Stimulated activated CD4-positive, alpha-beta T cell treated with anti-CD3 and anti-CD28 coated beads, TNF-alpha, amount 100 ng/mL, for 48 hours (primary cell): ENCODE data around the gene LAIR2.
"Not testable (repeated sequence)": the region's sequence is repeated elsewhere in the genome, so short reads cannot be mapped to it uniquely, and the experiment has no call there.

ENCODE experiments used
- DNase-seq, 3 donors: peaks; one replicate each; pipeline ENCODE4 v3.0.0-alpha.2; 2020; ENCODE audit warnings: low read depth in 3 of 3

LAIR2 gene

GRCh38 chr19:54493967-54494585 is 8.6 kb upstream of the LAIR2 start:
- DNase-seq: no peak

DNA sequence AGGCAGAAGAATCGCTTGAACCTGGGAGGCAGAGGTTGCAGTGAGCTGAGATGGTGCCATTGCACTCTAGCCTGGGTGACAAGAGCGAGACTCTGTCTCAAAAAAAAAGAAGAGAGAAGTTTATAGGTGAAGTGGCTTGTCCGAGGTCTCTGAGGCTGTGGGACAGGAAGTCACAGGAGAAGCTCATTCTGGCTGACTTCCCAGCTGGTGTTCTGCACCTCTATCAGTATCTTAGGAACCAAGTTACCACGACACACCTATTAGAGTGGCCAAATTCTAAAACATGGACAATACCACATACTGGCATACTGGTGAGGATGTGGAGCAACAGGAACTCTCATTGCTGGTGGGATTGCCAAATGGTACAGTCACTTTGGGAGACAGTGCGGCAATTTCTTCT is 7.3 kb upstream of the LAIR2 start:
- DNase-seq: not testable (repeated sequence)

- DNase-seq: not testable (repeated sequence)
Observed at GRCh38 chr19:54497747-54498450, 4.7 kb upstream of the LAIR2 start.

DNA sequence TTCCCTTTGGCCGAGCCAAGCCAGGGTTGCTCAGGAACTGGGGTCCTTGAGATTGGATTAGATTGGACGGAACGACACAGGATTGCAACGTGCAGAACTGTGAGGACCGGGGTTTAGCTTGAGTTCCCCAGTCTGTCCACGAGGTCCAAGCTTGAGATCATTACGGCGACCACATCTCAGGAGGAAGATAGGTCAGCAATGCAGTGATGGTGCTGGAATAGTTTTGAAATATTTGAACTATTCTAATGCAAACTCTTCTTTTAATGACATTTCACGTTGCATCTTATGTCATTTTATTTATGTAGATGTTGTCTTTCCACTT is 4.2 kb upstream of the LAIR2 start:
- not testable (repeated sequence) for DNase-seq

DNA sequence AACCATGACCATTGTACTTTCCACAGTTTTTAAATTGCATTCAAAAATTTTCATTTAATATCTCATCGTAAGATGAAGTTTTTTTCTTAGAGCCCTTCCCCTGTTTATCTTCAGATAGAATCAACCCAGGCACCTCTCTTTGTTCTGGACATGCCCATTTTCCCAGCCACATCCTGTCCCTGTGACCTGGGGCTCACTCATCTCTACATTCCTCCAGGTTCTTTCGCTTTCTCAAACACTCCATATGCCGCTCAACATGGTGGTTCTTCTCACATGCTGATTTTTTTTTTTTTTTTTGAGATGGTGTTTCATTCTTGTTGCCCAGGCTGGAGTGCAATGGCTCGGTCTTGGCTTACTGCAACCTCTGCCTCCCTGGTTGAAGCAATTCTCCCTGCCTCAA is 2.9 kb downstream of the LAIR2 start:
- DNase-seq: not testable (repeated sequence)

DNA sequence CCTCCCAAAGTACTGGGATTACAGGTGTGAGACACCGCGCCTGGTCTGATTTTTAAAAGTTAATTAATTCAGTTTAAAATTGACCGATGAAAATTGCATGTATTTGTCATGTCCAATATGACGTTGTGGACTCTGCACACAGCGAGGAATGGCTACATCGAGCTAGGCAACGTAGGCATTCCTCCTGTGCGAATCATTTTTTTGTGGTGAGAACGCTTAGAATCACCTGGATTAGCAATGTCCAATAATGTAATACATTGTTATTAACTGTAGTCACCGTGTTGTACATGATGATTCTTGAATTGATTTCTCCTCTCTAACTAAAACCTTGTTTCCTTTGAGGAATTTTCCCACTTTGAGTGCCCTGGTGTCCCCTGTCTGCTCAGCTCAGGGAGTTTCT is 3.4 kb downstream of the LAIR2 start:
- DNase-seq: no peak

DNA sequence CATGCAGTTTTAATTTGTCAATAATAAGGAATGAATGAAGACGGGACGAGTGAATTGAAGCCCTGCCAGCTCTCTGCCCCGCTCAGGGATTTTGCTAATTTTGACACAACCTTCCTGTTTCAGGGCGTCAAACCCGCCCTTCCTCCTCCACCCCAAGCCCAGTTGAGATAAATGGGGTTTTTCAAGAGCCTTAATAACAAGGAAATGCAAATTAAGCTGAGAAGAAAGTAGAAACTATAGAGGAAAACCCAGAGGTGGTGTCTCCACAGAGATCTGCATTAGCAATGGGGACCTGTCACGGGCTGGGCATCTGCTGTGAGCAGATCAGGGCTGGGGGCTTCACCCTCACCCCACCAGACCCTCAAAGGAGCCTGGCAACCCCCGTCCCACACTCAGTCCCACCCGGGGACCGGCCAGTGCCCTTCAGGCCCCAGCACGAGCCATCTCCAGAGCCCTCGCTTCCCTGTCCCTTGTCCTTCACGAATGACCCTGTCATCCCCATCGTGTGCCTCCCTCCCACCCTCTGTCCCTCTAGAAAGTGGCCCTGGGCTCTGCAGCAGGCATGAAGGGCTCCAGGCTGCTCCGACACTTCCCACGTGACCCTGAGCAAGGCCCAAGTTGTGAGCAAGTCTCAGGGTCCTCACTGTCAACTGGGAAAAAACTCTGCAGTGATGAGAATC is 4.5 kb downstream of the LAIR2 start:
- not testable (repeated sequence) for DNase-seq

DNA sequence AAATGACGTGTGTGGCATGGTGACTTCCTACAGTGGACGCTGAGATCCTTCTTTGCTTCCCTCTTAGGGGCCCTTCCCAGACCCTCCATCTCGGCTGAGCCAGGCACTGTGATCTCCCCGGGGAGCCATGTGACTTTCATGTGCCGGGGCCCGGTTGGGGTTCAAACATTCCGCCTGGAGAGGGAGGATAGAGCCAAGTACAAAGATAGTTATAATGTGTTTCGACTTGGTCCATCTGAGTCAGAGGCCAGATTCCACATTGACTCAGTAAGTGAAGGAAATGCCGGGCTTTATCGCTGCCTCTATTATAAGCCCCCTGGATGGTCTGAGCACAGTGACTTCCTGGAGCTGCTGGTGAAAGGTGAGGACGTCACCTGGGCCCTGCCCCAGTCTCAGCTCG is 5.2 kb downstream of the LAIR2 start:
- DNase-seq: no peak

DNA sequence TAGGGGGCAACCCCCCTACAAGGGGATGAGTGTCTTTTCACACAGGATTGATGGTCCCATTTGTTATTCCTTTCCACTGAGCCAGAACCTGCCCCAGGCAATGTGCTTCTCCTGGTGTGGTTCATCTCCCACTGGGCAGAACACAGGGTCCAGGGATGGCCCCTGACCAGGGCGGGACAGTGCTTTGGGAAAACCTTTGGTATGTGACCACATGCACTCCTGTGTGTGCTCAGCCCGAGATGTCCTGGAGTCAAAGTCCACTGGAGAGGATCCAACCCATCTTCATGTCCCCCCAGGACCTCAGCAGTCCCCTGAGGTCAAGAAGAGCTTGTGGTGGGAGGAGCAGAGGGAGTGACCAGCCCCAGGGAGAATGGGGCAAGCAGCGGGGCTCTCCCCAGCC is 5.9 kb downstream of the LAIR2 start:
- not testable (repeated sequence) for DNase-seq

DNA sequence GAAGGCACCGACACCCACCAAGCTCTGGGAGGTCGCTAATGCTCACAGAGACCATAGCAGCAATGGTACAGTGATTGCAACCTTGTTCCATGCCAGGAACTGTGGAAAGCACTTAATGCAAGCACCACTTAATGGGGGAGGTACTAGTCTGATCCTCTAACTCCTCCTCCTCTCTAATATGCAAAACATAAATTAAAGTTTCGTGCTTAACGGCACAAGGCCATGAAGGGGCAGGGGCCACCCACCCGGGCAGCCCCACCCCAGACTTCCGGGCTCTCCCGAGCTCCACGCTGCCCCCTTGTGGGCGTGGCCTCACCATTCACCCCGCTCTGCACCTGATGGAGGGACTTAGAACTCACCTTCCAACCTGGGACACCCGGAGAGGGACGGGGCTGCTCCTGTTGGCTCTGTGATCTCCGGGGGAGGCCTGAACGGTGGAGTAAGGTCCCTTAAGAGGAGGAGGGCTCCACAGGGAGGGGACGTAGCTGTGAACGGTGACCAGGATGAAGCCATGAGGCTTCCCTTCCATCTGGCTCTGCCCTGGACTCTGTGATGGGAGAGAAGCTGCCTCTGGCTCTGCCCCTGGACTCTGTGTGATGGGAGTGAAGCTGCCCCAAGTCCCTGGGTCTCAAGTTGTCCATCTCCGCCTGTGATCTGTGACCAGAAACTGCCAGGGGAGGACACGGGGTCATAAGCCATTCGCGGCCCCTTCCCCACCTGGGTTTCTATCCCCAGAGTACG is 6.7 kb downstream of the LAIR2 start:
- DNase-seq: not testable (repeated sequence)

DNA sequence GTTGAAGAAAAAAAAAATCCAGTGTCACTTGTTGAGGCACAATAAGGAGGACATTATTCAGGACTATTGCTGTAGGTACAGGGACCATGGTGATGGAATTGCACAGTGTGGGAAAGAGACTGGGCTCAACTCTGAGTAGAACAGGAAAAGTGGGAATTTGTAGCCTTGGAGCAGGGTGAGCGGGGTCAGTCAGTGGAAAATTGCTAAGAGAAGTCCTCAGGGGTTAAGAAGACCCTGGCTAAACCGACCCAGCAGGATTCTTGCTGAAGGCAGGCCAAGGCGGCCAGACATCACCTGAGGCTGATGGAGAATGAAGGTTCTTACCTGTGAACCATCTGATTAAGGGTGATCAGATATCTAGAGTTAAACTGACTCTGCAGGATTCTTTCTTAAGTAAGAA is 12.5 kb downstream of the LAIR2 start:
- DNase-seq: no peak

DNA sequence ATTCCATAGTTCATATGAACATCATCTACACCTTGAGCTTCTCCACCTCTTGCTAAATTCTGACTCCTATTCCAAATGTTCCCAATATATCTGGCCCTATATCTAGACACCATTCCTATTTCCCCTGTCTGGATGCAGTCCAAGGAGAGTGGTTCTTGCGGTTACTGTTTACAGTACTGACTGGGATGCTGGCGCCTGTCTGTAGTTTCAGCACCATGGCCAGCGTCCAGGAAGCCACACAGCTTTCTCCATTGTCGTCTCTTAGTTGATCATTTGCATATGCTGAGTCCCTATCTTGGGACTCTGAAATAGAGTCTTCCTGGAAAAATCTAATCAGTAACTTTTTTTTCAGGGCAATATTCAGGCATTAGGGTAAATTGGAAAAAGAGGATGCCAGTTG is 14.9 kb downstream of the LAIR2 start:
- peak; percentile 25 to 58 (median 26) for DNase-seq

DNA sequence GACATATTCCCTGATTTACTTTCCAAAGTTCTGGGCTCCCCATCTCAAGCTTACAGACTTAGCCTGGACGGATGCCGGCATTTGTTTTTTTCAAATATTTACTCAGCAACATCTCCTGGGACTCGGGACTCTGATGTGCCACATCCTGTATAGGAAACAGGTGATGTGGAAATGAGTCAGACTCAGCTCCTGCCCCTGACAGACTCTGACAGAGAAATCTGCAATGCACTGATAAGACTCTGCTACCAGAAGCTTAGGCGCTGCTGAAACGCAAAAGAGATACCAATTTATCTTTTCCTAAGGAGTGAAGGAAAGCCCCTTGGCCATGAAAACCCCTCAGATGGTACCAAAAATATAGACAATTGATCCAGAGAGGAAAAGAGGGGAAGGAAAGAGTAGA is 16.2 kb downstream of the LAIR2 start:
- DNase-seq: peak in 1 of 3 donors; percentile 30

DNA sequence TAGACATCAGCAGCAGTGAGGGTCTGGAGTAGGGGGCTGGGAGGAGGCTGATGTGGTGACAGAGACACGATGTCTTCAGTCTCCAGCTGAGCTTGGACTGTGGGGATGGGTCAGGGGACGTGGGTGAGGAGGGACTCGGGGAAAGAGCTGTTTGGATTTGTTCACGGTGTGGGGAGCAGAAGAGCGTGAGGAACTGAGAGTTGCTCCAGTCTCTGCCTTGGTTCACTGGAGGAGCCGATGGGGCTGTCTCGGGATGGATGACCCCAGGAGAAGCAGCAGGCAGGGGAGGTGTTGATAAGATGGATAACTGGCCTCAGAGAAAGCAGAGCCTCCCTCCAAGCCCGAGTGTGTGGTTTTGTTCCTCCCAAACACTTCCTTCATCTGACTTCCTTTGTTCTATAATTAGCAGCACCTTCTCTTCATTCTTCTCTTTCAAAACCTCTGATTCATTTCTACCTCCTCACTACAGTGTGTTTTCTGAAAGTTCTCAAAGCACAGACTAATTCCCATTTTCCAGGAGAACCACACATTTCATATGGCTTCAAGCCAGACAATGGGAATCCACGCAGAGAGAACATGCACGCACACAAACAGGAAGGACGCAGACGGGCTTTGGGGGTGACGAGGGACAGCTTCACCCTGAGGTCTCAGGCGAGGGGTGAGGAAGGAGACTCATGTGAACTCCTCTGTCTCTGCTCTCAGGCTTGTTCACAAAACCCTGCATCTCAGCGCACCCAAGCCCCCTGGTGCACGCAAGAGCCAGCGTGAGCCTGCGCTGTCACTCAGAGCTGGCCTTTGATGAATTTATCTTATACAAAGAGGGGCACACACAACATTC is 18.6 kb downstream of the LAIR2 start:
- DNase-seq: no peak

DNA sequence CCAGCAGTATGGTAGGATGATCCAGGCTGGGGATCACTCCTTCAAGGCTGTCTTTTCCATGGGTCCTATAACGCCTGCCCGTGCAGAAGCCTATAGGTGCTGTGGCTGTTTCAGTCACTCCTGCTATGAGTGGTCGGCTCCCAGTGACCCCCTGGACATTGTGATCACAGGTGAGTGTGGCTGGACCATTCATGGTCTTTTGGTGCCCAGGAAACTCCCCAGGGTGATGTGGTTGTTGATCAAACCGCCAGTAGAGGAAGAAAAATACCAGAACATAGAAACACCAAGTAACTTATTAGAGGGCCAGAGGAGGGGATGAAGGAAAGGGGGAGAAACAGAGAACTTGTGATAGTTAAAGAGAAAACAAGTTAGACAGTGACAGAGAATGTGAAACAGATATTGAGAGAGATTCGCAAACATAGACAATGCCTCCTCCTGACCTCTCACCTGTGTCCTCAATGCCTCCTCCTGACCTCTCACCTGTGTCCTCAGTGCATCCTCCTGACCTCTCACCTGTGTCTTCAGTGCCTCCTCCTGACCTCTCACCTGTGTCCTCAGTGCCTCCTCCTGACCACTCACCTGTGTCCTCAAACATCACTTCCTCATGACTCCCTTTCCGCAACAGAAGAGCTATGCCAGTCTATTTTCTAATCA is 19.4 kb downstream of the LAIR2 start:
- DNase-seq: no peak

DNA sequence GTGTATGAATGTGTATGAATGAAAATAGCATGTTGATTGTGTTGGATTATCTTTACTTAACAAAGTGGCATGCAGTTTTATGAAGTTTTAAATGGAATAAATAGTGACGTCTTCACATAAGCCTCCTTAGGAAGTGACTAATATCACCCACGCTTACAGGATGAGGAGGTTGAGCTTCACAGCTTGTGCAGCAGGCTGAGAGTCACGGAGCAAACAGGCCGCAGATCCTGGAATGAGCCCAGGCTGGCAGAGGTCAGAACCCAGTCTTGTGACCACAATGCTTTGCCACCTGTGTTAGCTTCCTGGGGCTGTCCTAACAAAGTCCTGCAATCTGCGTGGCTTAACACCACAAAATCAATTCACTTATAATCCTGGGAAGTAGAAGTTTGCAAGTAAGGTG is 20.8 kb downstream of the LAIR2 start:
- DNase-seq: peak; percentile 11 to 60 (median 41)

DNA sequence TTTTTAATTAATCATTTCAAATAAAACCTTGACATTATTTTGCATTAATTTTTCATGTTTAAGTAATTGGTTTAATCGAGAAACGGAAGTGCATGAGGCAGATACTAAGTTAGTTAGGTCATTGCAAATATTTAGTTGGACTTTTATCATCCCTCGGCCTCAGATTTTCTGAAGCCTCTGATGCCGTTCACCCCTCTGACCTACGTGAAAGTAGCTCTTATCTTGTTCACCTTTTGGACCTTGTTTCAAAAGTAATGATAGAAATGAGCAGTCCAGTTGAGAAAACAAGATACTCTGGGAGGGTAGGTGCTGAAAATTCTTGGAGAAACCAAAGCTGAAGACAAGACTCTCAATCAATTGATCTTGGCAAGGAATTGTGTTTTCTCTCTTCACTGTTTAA is 23.0 kb downstream of the LAIR2 start:
- DNase-seq: no peak

GRCh38 chr19:54526972-54527371 is 24.3 kb downstream of the LAIR2 start:
- DNase-seq: no peak

GRCh38 chr19:54530866-54531265 is 28.2 kb downstream of the LAIR2 start:
- DNase-seq: no peak

DNA sequence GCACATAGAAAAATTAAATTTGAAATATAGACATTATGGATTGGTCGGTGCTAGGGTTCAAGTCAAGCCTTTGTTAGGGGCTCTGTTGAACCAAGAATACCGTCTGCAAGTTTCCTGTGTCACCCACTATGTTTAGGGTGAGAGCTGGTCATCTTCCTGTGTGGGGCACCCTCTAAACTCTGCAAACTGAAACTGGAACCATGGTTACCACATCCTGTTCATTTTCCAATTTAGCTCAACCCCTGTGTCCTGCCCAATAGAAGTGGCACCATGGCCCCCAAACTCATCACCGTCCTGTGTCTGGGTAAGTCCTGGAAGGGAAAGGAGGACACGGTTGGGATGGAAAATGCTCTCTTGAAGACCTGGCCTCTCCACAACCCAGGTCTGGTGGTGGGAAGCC is 29.9 kb downstream of the LAIR2 start:
- no peak for DNase-seq

- DNase-seq: no peak
Observed at GRCh38 chr19:54533476-54533875, 30.8 kb downstream of the LAIR2 start.
